GM21717 (cell line): ENCODE measurements around the gene AHCYL2.
"Not testable (repeated sequence)": the region's sequence is repeated elsewhere in the genome, so short reads cannot be mapped to it uniquely, and the experiment has no call there.

Source experiments
- ATAC-seq: cut with Tn5 transposase; IDR thresholded peaks from one replicate; pipeline ENCODE4 v1.9.1; 2021; ENCODE audit warnings: mild to moderate bottlenecking, moderate library complexity; ENCODE audit not compliant: unreplicated experiment

Gene AHCYL2

GRCh38 chr7:129240119-129240820, 15.4 kb downstream of the AHCYL2 start:
- no peak for ATAC-seq

GRCh38 chr7:129244220-129244619, 19.4 kb downstream of the AHCYL2 start:
- ATAC-seq, result no peak

GRCh38 chr7:129245533-129245932, 20.7 kb downstream of the AHCYL2 start:
- no peak for ATAC-seq

GRCh38 chr7:129247087-129247486, 22.3 kb downstream of the AHCYL2 start:
- no peak for ATAC-seq

- ATAC-seq, result no peak
Observed at GRCh38 chr7:129252128-129252527, 27.3 kb downstream of the AHCYL2 start.

GRCh38 chr7:129252603-129253002, 27.8 kb downstream of the AHCYL2 start:
- not testable (repeated sequence) for ATAC-seq

GRCh38 chr7:129255800-129256199, 31.0 kb downstream of the AHCYL2 start:
- no peak for ATAC-seq

- no peak for ATAC-seq
Observed at GRCh38 chr7:129256221-129256620, 31.4 kb downstream of the AHCYL2 start.

- no peak for ATAC-seq
Observed at GRCh38 chr7:129257168-129257567, 32.3 kb downstream of the AHCYL2 start.

- ATAC-seq, result no peak
Observed at GRCh38 chr7:129258649-129259389, 34.0 kb downstream of the AHCYL2 start.

GRCh38 chr7:129262324-129262723, 37.5 kb downstream of the AHCYL2 start:
- ATAC-seq, result no peak

GRCh38 chr7:129263168-129263567, 38.3 kb downstream of the AHCYL2 start:
- no peak for ATAC-seq

- ATAC-seq, result no peak
Observed at GRCh38 chr7:129264534-129264933, 39.7 kb downstream of the AHCYL2 start.

GRCh38 chr7:129265328-129265727, 40.5 kb downstream of the AHCYL2 start:
- ATAC-seq, result no peak

GRCh38 chr7:129266181-129266580, 41.4 kb downstream of the AHCYL2 start:
- no peak for ATAC-seq

- no peak for ATAC-seq
Observed at GRCh38 chr7:129270077-129270476, 45.2 kb downstream of the AHCYL2 start.

GRCh38 chr7:129271500-129272355, 46.9 kb downstream of the AHCYL2 start:
- ATAC-seq, result no peak

- no peak for ATAC-seq
Observed at GRCh38 chr7:129273936-129274335, 49.1 kb downstream of the AHCYL2 start.

- ATAC-seq, result no peak
Observed at GRCh38 chr7:129277629-129278028, 52.8 kb downstream of the AHCYL2 start.

- no peak for ATAC-seq
Observed at GRCh38 chr7:129278688-129279087, 53.9 kb downstream of the AHCYL2 start.

GRCh38 chr7:129279757-129280156, 54.9 kb downstream of the AHCYL2 start:
- no peak for ATAC-seq
